Ascending aorta (tissue), 2 donors: Measurements from ENCODE around the gene ZNF536. TPM values are rescaled to one million over a fixed set of nuclear protein-coding genes. Genes with fewer than 3 reads are reported as not detected.

Source experiments
- DNase-seq, 2 donors: peaks; one replicate each; pipeline ENCODE4 v3.0.0-alpha.2; 2019; ENCODE audit warnings: low spot score in 2 of 2
- H3K27ac ChIP-seq, 2 donors: fragments of 200-600 bp; sonication (generic); one replicate each; pipeline ENCODE4 v1.5.1; 2016 to 2017; ENCODE audit warnings: mild to moderate bottlenecking in 1 of 2
- H3K27me3 ChIP-seq: fragments of 200-600 bp; sonication (generic); one replicate; pipeline ENCODE4 v1.5.1; 2017
- H3K36me3 ChIP-seq, 2 donors: fragments of 200-600 bp; sonication (generic); one replicate each; pipeline ENCODE4 v1.5.1; 2016
- H3K4me1 ChIP-seq, 2 donors: fragments of 200-600 bp; sonication (generic); one replicate each; pipeline ENCODE4 v1.5.1; 2016 to 2017; ENCODE audit warnings: mild to moderate bottlenecking in 1 of 2
- H3K4me3 ChIP-seq, 2 donors: fragments of 200-600 bp; sonication (generic); one replicate each; pipeline ENCODE4 v1.5.1; 2016 to 2017; ENCODE audit warnings: mild to moderate bottlenecking in 1 of 2
- H3K9me3 ChIP-seq, 2 donors: fragments of 200-600 bp; sonication (generic); one replicate each; pipeline ENCODE4 v1.5.1; 2016
- intact Hi-C: fragments of 100-400 bp; cut with DNase I; formaldehyde crosslinking; loops from one replicate; pipeline ENCODE4 v1.15.1; 2023
- total RNA-seq: library from RNA; depleted of rRNA; stranded (reverse); fragments of >200 nt; gene quantifications from one replicate; pipeline ENCODE4 v1.1.0, GENCODE V29; 2016
- TF ChIP-seq, protein P1 (sequence below), 3 experiments: fragments of 200-600 bp in 2 of 3; fragments of 450-650 bp in 1 of 3; sonication (generic) in 2 of 3; IDR thresholded peaks; one replicate each; pipeline ENCODE4 v1.5.1; 2016 to 2019; ENCODE audit warnings: antibody characterized with exemption in 3 of 3, mild to moderate bottlenecking in 1 of 3, moderate library complexity in 1 of 3

ZNF536 gene
- total RNA-seq, 1 donor from 2014 or later, result not detected

DNA sequence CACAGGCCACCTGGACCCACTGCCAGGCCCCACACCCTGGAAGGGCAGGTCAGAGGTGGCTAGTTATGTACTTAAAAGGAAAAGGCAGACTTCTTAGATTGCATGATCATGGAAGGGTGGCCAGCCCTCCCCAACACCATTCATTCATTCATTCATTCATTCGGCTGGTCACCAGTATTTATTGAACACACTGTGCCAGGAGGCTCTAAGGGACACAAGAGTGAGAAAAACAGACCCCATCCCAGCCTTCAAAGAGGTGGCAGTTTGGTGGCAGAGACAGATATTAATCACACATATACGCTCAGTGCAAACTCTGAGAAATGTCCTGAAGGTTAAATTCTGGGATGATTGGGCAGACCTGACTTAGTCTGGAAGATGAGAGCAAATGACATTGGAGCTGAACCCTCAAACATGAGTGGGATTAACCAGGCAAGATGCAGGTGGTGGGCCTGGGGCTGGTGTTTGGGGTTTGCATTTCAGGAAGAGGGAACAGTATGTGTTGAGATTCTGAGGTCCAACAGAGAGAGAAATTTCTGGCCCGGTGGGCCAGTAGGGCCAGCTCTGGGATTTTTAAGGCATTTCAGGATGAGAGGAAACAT, 147.5 kb downstream of the ZNF536 start:
- TF ChIP-seq, protein P1, sequence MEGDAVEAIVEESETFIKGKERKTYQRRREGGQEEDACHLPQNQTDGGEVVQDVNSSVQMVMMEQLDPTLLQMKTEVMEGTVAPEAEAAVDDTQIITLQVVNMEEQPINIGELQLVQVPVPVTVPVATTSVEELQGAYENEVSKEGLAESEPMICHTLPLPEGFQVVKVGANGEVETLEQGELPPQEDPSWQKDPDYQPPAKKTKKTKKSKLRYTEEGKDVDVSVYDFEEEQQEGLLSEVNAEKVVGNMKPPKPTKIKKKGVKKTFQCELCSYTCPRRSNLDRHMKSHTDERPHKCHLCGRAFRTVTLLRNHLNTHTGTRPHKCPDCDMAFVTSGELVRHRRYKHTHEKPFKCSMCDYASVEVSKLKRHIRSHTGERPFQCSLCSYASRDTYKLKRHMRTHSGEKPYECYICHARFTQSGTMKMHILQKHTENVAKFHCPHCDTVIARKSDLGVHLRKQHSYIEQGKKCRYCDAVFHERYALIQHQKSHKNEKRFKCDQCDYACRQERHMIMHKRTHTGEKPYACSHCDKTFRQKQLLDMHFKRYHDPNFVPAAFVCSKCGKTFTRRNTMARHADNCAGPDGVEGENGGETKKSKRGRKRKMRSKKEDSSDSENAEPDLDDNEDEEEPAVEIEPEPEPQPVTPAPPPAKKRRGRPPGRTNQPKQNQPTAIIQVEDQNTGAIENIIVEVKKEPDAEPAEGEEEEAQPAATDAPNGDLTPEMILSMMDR (IDR thresholded peaks at IDR 0.05), result no peak
- no peak for DNase-seq
- Histone ChIP-seq H3K9me3 (no peaks in the 10 kb centered on the region), H3K4me3 (no peak overlapping the region), H3K27ac (no peak overlapping the region), H3K27me3 (no peaks in the 10 kb centered on the region), H3K4me1 (no peaks in the 10 kb centered on the region), H3K36me3 (no peaks in the 10 kb centered on the region)
- intact Hi-C loops, result no loop called here

DNA sequence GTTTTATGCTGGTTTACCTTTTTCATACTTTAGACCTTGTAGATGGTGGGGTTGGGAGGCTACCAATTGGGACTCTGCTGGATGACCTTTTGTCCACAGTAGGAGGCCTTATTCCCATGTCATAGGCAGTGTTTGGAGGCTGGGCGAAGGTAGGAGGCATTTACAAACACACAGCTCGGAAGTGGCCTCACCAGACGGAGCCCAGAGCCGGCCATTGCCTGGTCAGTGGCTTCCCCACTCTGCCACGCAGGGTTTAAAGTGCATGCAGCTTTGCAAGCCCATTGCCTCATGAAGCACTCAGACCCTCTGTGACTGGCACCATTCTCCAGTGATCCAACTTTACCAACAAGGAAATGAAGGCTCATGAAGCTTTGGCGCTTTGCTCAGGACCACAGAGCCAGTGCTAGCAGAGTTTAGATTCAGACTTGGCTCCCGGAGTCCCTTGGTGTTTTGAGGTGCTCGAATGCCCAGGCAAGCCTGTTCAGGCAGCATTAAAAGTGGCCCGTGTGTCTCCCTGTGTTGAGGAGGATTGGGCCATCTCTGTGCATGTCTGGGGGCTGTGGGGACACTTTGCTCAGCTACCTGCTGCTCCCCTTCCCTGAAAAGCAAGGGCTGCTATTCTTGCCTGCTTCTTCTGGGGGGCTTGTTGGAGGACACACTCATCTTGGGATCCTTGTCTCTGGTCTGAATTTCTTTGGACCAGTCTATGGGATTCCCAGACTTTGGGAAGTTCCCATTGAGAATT, 148.7 kb downstream of the ZNF536 start:
- Histone ChIP-seq H3K9me3 (no peaks in the 10 kb centered on the region), H3K27ac (no peak overlapping the region), H3K4me1 (no peaks in the 10 kb centered on the region), H3K4me3 (no peak overlapping the region), H3K27me3 (no peaks in the 10 kb centered on the region), H3K36me3 (no peaks in the 10 kb centered on the region)
- TF ChIP-seq, protein P1 (IDR thresholded peaks at IDR 0.05), result no peak
- intact Hi-C loops, result no loop called here
- no peak for DNase-seq

DNA sequence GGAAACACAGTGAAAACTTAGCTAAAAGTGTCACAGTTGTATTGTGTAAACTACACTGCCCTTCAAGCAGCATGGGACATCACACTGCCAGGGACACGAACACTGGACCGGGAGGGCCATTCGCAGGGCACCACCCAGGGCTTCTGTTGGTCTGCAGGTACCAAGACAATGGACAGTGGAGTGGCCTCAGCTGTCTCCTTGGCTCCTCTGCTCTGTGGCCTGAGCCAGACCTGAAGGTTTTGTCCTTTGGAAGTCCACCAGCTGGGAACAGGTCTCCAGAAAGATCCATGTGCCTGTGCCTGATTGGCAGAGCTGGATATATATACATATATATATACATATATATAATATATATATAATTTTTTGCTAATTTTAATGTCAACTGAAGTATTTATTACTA, 149.8 kb downstream of the ZNF536 start:
- H3K36me3 ChIP-seq, result no peaks in the 10 kb centered on the region
- no peak overlapping the region for H3K27ac ChIP-seq
- no peaks in the 10 kb centered on the region for H3K9me3 ChIP-seq
- no peak for DNase-seq
- H3K4me3 ChIP-seq, result no peak overlapping the region
- H3K27me3 ChIP-seq, result no peaks in the 10 kb centered on the region
- no peaks in the 10 kb centered on the region for H3K4me1 ChIP-seq
- TF ChIP-seq, protein P1 (IDR thresholded peaks at IDR 0.05), result no peak
- intact Hi-C loops, result no loop called here

DNA sequence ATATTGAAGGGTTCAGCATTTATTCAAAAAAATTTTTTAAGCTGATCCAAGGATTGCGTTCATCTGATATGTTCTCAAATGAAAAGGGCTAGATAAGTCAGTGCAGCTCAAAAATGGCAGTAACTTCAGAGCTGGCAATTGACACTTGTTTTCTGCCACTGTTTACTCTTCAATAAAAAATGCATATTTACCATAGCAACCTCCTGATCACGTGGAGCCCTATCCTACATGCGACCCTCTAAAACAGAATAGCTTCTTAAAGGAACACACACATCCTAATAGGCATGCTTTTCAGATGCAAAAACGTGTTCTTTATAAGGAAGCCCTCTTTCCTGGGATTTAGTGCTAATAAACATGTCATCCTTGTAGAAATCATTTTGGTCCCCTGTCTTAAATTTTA, 150.2 kb downstream of the ZNF536 start:
- no peaks in the 10 kb centered on the region for H3K9me3 ChIP-seq
- H3K27ac ChIP-seq, result no peak overlapping the region
- H3K36me3 ChIP-seq, result no peaks in the 10 kb centered on the region
- no peaks in the 10 kb centered on the region for H3K4me1 ChIP-seq
- H3K27me3 ChIP-seq, result no peaks in the 10 kb centered on the region
- TF ChIP-seq, protein P1 (IDR thresholded peaks at IDR 0.05), result no peak
- intact Hi-C loops, result no loop called here
- DNase-seq, result no peak
- no peak overlapping the region for H3K4me3 ChIP-seq

DNA sequence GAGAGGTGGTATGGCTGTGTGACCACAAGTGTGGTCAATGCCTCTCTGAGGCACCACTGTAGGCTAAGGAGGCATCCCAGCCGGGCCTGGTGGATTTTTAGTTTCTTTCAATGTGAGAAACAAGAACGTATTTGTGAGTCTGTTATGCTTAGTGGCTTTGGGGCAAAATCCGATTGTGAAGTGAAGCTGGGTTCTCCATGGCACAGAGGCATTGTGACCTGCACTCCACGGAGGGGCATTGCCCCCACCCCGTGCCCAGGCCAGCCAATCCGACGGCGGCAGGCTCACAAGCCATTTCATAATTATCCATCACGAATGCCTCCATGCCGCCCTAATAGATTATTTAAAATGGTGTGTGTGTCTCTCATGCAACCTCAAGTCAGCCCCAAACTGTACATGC, 151.6 kb downstream of the ZNF536 start:
- TF ChIP-seq, protein P1 (IDR thresholded peaks at IDR 0.05), result no peak
- no peak for DNase-seq
- Histone ChIP-seq H3K36me3 (no peaks in the 10 kb centered on the region), H3K4me3 (no peak overlapping the region), H3K4me1 (no peaks in the 10 kb centered on the region), H3K9me3 (no peaks in the 10 kb centered on the region), H3K27ac (no peak overlapping the region), H3K27me3 (no peaks in the 10 kb centered on the region)
- intact Hi-C loops, result no loop called here
